SU-DHL-6 (cell line): ENCODE measurements around the gene AHDC1.

Experiments used
- H2AFZ ChIP-seq: fragments of 200-600 bp; sonication (generic); 2 replicates; pipeline ENCODE4 v1.6.1; 2014; ENCODE audit warnings: low read depth, mild to moderate bottlenecking, moderate library complexity, mixed read lengths, antibody characterized with exemption, low read length; ENCODE audit not compliant: severe bottlenecking
- H3F3A ChIP-seq: fragments of 200-600 bp; shearing (Covaris generic); 2 replicates; pipeline ENCODE4 v1.6.0; 2016; ENCODE audit warnings: antibody characterized with exemption, mild to moderate bottlenecking; ENCODE audit not compliant: insufficient read depth
- H3K27ac ChIP-seq: fragments of 200-600 bp; sonication (generic); 2 replicates; pipeline ENCODE4 v1.5.1; 2016; ENCODE audit warnings: low read depth, mild to moderate bottlenecking, low read length, moderate library complexity, mixed read lengths
- H3K27me3 ChIP-seq: fragments of 200-600 bp; sonication (generic), shearing (Covaris generic); 2 replicates; pipeline ENCODE4 v1.6.0; 2014; ENCODE audit warnings: mild to moderate bottlenecking, low read length
- H3K36me3 ChIP-seq: fragments of 200-600 bp; sonication (generic); 2 replicates; pipeline ENCODE4 v1.6.1; 2014; ENCODE audit warnings: mild to moderate bottlenecking, low read length, mixed read lengths
- H3K4me2 ChIP-seq: fragments of 300-600, 200-600 bp; shearing (Covaris generic), sonication (generic); 2 replicates; pipeline ENCODE4 v1.6.0; 2014; ENCODE audit warnings: low read length, low read depth, mild to moderate bottlenecking; ENCODE audit not compliant: poor library complexity, severe bottlenecking
- H3K4me3 ChIP-seq: fragments of 200-600 bp; sonication (generic); 2 replicates; pipeline ENCODE4 v1.5.1; 2014; ENCODE audit warnings: antibody characterized with exemption, low read length, mild to moderate bottlenecking, mixed read lengths; ENCODE audit not compliant: insufficient read depth, poor library complexity, severe bottlenecking
- H3K79me2 ChIP-seq: fragments of 200-600 bp; sonication (generic); 2 replicates; pipeline ENCODE4 v1.6.1; 2014; ENCODE audit warnings: mild to moderate bottlenecking, low read length, moderate library complexity; ENCODE audit not compliant: insufficient read depth
- H3K9ac ChIP-seq: fragments of 200-600 bp; sonication (generic); 2 replicates; pipeline ENCODE4 v1.7.0; 2014; ENCODE audit warnings: mild to moderate bottlenecking, low read length
- H3K9me2 ChIP-seq: fragments of 200-600 bp; sonication (generic); replicated peaks from 2 replicates; pipeline ENCODE4 v1.6.1; 2014; ENCODE audit warnings: low read length; ENCODE audit not compliant: insufficient read depth
- H3K9me3 ChIP-seq: fragments of 200-600 bp; sonication (generic); 2 replicates; pipeline ENCODE4 v1.6.1; 2014; ENCODE audit warnings: low read length, mixed read lengths; ENCODE audit not compliant: insufficient read depth
- H4K20me1 ChIP-seq: fragments of 200-600 bp; sonication (generic); 2 replicates; pipeline ENCODE4 v1.6.1; 2014; ENCODE audit warnings: low read depth, mild to moderate bottlenecking, antibody characterized with exemption, low read length, moderate library complexity, mixed read lengths
- CTCF ChIP-seq: fragments of 200-600 bp; sonication (generic); IDR thresholded peaks from one replicate; pipeline ENCODE4 v1.5.1; 2017; ENCODE audit warnings: antibody characterized with exemption, mild to moderate bottlenecking, low read length, moderate library complexity; ENCODE audit not compliant: insufficient read depth, poor library complexity, severe bottlenecking
- EZH2phosphoT487 ChIP-seq: fragments of 200-600 bp; sonication (generic), shearing (Covaris generic); conservative IDR thresholded peaks from 2 replicates; pipeline ENCODE4 v1.6.1; 2018; ENCODE audit warnings: mild to moderate bottlenecking, antibody characterized with exemption, low read length, moderate library complexity, mixed read lengths

AHDC1 gene

GRCh38 chr1:27593678-27594563 is 10.0 kb downstream of the AHDC1 start:
- no peak for TF ChIP-seq EZH2phosphoT487
- Histone ChIP-seq H2AFZ (no peak overlapping the region), H3K4me3 (no peak overlapping the region), H3K79me2 (no peaks in the 10 kb centered on the region), H3K9ac (no peak overlapping the region), H3K9me2 (no peaks in the 10 kb centered on the region), H3K9me3 (no peaks in the 10 kb centered on the region), H3K36me3 (no peaks in the 10 kb centered on the region), H3F3A (no peaks in the 10 kb centered on the region), H3K27me3 (no peaks in the 10 kb centered on the region), H4K20me1 (no peaks in the 10 kb centered on the region; the same call in 1 of the 2 replicates), H3K4me2 (no peak overlapping the region), H3K27ac (no peak overlapping the region)

GRCh38 chr1:27592931-27593677 is 10.8 kb downstream of the AHDC1 start:
- Histone ChIP-seq H3K9me3 (no peaks in the 10 kb centered on the region), H3K79me2 (no peaks in the 10 kb centered on the region), H3K4me2 (no peak overlapping the region), H3K27me3 (no peaks in the 10 kb centered on the region), H2AFZ (no peak overlapping the region), H3K27ac (no peak overlapping the region), H3K4me3 (no peak overlapping the region), H3K36me3 (no peaks in the 10 kb centered on the region), H3K9ac (no peak overlapping the region), H4K20me1 (no peaks in the 10 kb centered on the region; the same call in 1 of the 2 replicates), H3F3A (no peaks in the 10 kb centered on the region), H3K9me2 (no peaks in the 10 kb centered on the region)
- TF ChIP-seq CTCF (no peak), EZH2phosphoT487 (no peak)

GRCh38 chr1:27592232-27592930 is 11.6 kb downstream of the AHDC1 start:
- no peaks in the 10 kb centered on the region for H3K79me2 ChIP-seq
- no peaks in the 10 kb centered on the region for H3K9me3 ChIP-seq
- H3K36me3 ChIP-seq: no peaks in the 10 kb centered on the region
- no peaks in the 10 kb centered on the region; the same call in 1 of the 2 replicates for H4K20me1 ChIP-seq
- H2AFZ ChIP-seq: no peak overlapping the region
- H3K9me2 ChIP-seq: no peaks in the 10 kb centered on the region
- no peaks in the 10 kb centered on the region for H3K27me3 ChIP-seq
- no peak overlapping the region for H3K4me2 ChIP-seq
- no peaks in the 10 kb centered on the region for H3F3A ChIP-seq
- no peak overlapping the region for H3K9ac ChIP-seq
- H3K27ac ChIP-seq: no peak overlapping the region
- no peak overlapping the region for H3K4me3 ChIP-seq
- no peak for TF ChIP-seq CTCF
- TF ChIP-seq EZH2phosphoT487: no peak
